ENCODE measurements around the gene ESPL1. TPM values are rescaled to one million over a fixed set of nuclear protein-coding genes. Genes with fewer than 3 reads are reported as not detected.
A peak's percentile ranks its signal among the peaks of the same experiment; 100 is the strongest.

Gene ESPL1
- total RNA-seq (2014; rRNA removed; shearing (Covaris generic)): 11.3 and 12.6 TPM in 2 replicates

DNA sequence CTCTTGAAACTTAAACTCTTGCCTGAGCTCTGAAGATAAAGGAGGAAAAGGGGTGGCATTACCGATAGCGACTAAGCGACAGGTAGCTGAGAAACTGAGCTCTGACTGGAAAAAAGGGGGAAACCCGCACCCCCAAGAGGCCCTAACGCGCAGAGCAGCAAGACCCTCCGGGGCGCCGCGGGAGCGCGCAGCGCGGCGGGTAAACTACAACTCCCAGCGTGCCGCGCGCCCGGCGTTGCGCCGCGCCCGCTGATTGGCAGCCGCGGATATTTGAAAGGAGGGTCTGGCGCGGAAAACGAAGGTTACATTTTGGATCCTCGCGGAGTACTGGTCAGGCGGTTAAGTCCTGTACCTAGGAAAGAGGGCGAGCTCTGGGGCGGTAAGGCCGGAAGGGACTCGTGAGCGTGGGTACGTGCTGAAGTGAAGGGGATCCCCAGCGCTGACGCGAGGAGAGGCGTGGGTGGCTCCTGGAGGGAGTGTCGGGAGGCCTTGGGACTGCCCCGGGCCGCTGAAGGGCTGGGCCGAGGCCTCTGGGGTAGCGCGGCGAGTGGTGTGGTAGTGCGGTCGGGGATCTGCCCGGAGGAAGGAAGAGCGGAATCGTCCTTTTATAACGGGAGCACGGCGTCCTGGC, at the start of gene ESPL1:
TSS of gene ESPL1 (plus strand) at position 301 of the 631 bp plus-strand sequence. CDS start 468 bp downstream, outside the sequence.
- peak; percentile 73 for DNase-seq (ENCODE audit: low read depth)

DNA sequence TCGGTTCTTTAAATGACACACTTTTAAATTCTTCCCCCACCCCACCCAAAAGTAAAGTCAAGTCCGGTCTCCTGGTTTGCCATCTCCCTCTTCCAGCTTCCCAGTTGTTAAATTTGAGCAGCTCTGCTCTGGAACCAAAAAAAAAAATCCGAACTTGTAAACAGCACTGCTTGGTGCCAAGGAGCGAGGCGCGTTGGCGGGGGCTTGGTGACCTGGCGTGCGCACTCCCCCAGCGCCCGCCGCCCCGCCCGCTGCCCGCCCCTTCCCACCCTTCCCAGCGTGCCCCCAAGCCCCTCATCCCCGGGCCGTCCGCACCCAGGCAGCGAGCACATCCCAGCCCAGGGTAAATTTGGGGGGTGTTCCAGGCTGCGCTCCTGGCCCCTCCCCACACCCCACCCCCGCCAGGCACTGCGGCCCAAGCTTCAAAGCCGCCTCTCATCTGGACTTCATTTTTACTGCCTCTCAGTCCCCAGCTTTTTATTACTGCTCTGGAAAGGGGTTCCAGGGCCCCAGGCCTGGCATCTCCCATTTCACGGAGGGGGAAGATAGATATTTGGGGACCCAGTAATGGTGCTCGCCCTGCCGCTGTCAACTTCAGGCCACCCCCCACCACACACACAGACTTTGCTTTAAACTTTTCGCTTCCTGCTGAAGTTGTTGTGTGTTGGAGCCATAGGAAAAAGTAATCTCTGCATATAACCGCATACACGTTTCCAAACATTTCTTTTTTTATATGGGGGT, 49.4 kb upstream of the ESPL1 start:
- no peak for DNase-seq (ENCODE audit: low read depth)

DNA sequence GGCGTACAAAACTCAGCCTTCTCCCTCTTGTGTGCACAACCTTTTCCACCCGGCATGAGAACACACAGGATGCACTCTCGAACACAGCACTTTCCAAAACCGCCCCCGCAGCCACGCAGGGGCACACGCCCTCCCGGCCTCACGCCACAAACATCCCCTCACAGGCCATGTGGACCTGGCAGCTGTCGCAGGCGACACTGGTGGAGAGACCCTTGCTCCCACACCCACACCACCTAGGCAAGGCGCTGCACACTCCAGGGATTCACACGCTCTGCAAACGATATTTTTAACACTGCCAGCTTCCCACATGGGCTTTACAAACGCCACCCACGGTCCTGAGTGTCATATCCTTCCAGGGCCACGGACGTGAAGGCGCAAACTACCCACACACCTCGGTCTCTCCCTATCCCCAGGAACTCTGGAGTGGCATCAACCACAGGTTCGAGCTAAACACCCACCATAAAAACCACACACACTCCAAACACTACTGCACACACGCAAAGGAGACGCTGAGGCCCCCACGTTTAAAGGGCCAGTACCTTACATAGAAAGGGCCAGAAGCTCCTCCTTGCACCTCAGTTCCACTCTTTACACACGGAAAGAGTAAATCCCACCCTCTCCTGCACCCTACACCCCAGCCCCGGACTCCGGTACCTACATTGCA, 48.7 kb upstream of the ESPL1 start:
- DNase-seq (ENCODE audit: low read depth): peak; percentile 70

DNA sequence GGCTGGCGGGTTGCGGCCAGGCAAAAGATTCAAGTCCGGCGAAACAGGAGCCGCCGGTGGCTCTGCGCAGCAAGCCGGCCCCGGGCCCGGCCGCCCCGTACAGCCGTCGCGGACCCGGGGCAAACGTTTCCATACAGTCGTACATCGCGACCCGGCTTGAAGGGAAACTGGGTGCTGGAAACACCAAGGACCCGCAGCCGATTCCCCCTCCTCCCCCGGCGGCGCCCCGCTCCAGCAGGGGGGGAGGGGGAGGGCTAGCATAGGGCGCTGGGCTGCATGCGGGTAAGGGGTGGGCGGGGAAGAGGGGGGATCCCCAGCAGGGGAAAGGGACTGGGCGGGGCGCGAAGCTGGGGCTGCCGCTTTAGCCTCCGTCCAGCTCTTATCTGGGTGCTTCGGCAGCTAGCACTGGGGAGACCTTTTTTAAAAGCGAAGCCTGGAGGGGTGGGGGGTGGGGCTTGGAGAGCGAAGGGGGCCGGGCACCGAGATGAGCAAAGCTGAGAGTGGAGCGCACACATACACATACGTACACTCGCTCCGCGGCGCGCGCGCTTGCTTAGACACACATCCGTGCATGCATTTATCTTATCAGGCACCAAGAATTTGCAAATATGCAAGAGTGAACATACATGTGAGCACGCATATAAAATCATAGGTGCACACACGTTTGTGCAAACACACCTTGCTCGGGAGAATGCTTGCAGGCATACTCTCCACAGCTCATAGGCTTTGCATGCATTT, 48.0 kb upstream of the ESPL1 start:
- peak; percentile 81 for DNase-seq (ENCODE audit: low read depth)

DNA sequence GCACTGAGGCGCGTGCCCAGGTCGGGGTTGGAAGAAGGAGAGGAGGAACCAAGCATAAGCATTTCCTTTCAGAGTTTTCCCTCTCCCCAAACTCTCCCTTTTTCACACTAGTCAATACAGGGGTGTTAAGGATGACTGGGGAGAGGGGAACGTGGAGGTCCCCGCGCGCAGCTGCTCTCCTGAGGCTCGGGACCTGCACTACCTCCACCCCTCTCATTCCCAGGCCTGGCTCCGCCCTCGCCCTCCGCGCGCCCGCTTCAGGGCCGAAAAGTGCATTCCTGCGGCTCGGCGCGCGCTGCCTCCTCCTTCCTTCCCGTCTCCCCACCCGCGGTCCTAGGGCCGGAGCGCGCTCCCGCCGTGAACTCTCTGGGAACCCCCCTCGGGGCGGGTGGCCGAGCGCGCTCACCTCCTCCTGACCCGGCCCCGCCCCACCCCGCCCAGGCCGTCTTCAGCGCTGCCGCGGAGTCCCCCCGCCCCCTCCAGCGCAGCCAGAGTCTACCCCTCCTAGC, 47.4 kb upstream of the ESPL1 start:
- peak; percentile 93 for DNase-seq (ENCODE audit: low read depth)

DNA sequence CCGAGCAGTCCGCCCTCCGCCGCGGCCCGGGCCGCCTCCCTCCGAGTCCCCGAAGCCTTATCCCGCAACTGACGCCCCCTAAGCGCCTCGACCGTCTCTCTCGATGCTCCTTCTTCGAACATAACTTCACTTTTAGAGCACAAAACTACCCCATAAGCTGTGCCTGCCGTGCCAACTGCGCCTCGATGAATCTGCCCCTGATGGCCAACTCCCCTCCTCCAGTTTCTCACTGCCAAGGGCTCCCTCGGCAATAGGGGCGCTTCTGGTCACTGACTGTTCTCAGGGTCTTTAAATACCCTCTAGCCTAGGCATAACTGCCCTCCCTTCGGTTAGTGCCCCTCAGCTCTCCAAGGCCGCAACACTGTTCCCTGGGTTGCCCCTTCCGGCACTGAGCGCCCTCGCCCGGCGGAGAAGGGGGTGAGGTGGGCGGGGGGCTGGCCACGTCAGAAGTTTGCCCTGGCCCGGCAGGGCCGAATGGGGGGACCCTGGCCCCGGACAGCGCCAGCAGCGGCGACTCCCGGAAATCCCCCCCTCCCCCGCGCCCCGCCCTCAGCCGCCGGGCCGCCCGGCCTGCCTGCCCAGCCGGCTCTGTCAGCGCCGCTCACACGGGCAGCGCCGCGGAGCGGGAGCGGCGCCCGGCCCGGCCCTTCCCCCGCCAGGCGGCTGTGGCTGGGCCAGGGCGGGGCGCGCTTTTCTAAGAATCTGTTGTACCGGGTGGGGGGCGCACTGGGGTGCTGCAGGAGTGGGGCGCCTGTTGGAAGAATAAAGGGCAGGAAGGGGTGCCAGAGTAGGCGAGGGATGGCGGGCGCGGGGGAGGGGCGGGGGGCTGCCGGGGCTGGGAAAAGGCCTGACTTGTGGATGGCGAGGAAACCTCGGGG, 46.7 kb upstream of the ESPL1 start:
- DNase-seq (ENCODE audit: low read depth): peak; percentile 59

DNA sequence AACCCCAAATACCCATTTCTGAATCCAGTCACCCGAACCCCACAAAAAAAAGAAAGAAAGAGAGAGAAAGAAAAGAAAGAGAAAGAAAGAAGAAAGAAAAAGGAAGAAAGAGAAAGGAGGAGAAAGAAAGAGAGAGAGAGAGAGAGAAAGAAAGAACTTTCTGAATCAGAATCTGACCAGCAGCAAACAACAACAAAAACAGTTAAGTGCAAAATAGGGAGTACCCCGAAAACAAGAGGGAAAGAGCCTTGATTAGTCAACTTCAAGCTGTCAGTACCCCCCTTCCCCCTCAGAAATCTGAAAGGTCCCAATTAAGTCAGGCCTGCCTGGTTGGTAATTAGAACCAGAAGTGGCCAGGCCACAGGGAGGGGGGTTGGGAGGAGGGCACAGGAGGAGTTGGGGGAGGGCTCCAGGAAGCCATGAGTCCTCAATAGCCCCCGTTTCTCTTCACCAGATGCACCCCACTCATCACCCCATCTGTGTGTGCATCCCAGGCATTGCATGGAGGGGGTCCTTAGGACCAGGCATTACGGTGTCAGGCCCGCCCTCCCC, 45.9 kb upstream of the ESPL1 start:
- DNase-seq (ENCODE audit: low read depth): peak; percentile 46

DNA sequence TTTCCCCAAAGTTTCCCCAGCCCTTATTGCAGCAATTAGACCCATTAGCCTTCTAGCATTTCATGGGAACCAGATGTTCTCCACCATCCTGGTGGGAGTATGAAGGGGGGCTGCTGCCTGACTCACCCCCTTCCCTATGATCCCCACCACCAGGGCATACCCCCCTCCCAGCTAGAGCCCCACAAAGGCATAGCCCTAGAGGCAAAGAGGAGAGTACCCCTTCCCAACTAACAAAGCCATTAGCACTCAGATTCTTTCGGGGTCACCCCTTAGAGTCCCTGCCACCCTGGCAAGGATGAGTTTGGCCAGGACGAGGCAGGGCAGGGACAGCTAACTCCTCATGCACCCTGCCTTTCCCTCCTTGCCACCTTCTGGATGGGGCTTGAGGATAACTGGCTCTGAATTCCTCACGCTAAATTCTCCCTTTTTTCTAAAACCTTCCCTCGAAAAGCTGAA, 45.3 kb upstream of the ESPL1 start:
- DNase-seq (ENCODE audit: low read depth): no peak

DNA sequence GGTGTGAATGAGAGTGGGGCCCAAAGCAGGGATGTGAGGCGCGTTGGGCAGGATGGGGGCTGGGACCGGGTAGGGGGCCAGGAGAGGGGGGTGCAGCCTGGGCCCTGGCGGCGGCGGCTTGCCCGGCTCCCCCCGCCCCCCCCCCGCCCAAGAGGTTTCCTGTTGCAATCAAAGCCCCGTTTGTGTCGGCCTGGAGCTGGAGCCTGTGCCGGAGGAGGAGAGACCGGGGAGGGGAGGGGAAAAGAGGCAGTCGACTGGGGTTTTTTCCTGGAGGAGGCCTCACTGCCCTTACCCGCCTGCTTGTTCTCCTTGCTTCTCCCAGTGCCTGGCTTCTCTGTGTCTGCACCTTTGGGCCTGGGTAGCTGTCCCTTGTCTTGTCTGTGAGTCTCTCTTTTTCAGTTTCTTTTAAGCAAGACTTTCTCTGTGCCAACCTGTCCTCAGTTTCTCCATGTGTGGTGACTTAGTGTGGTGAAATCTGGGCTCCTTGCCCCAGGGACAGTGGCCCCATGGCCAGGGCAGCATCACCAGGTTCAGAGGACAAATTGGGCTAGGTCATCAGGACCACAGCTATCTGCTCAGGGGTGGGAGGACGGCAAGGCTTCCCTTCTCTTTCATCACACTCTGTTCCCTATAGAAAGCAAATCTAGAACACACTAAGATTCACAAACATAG, 44.6 kb upstream of the ESPL1 start:
- peak; percentile 49 for DNase-seq (ENCODE audit: low read depth)

DNA sequence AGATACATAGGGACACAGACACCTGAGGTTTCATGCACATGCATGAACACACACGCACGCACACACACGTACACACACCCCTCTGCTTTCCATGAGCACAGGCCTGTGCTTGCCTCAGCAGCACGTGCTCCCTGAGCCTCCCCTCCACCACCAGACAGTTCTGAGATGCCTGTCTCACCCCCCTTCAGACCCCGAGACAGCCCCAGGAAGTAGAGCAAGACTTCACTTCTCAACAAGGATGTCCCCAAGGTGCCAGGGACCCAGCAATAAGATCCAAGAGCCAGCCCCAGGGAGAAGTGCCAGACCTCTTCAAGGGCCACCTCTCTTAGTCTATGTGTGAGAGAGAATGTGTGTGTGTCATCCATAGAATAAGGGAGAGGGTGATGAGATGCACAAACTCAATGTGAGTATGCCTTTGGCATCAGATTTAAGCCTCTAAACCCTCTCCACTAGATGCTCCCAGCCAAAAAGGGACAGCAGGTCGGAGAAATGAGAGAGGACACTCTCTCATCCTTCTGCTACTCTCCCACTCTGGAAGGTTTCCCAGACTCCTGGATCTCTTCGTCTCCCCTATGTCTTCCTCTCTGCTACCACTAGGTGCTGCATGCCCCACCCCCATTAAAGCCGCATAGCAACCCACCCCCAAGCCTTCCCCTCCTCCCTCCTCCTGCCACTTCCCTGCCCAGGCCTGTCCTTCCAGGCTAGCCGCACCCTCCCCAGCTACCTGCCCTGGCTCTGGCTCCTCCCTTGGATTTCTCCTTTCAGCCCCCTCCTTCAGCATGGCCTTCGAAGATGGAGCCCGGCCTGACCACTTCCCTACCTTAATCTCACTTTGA, 43.8 kb upstream of the ESPL1 start:
- no peak for DNase-seq (ENCODE audit: low read depth)

DNA sequence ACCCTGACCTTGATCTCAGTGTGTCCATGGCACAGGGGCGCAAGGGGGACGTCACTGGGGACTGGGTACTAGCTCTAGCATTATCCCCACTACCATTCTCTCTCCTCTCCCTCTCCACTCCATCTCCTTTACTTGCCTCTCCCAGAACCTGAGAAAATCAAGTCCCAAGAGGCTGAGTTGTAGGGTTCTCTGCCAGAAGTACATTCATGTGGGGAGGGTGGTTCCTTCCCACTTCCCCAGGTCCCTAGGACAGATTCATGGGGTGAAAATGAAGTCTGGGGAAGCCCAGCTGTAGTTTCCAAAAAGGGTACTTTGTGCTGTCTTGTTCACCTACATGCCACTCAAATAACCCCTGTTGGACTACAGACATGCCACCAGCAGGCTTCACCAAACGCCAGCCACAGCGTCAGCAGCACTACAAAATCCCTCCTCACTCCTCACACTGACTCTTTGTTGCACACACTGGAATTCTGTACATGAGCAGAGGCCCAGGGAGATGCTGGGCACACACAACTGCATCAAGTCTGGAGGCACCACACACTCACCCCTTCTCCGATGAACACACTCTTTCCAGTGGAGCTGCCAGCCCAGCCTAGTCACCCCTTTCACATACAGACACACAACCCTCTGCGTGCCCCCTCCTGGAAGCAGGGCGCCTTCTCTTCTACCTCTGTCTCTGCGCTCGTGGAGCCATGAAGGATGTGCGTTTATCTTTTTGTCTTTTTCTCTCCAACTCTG, 43.0 kb upstream of the ESPL1 start:
- no peak for DNase-seq (ENCODE audit: low read depth)

DNA sequence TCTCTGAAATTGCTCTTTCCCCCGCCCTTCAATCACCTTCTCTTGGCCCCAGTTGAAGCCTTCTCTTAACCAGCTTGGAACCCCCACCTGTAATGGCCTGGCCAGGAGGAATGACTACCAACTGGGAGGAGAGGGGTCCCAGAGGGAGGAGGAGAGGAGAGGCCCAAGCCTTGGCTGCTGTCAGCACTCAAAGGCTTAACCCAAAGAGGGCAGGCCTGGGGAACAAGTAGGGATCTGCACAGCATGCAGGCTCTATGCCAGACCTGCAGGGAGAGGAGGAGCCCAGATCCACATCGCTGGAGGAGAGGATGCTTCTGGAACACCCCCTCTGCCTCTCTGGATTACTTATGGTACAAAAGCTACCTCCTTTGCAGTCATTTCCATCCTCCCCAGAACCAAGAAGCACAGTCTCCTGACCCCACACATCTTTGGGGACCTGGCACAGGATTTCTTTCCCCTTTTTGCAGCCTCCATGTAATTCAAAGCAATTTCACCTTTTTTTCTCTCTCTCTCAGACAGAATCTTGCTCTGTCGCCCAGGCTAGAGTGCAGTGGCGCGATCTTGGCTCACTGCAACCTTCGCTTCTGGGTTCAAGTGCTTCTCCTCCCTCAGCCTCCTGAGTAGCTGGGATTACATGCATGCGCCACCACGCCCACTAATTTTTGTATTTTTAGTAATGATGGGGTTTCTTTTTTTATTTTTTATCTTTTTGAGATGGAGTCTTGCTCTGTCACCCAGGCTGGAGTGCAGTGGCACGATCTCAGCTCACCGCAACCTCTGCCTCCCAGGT, 42.3 kb upstream of the ESPL1 start:
- no peak for DNase-seq (ENCODE audit: low read depth)

DNA sequence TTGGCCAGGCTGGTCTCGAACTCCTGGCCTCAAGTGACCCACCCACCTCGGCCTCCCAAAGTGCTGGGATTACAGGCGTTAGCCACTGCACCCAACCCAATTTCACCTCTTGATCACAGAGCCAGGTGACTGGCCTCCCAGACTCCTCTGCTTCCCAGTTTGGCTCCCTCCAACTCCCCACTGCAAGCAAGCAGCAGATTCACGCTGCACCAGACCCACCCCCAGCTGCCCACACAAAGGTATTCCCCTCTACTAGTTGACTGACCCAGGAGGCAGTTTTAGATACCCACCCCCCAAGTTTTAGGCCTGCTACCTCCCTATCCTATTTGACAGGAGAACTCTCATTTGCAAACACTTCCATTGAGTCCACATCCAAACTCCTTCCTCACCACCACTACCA, 41.3 kb upstream of the ESPL1 start:
- DNase-seq (ENCODE audit: low read depth): no peak

DNA sequence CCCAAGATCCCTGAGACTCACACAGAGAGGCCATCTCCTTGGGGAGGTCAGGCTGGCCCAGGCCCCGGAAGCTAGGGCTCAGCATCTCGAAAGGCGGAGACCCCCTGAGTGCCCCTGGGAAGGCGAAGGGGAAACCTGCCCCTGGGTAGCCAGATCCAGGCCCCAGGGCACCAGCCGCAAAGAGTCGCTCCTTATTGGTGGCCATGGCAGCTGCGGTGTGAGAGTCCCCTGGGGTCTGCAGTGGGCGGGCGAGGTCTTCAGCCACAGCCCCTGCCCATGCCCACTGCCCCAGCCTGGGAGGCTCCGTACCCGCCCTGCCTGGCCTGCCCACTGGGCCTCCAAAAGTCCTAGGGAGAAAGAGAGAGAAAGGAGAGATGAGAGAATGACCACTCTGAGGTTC, 40.8 kb upstream of the ESPL1 start:
- DNase-seq (ENCODE audit: low read depth): no peak

DNA sequence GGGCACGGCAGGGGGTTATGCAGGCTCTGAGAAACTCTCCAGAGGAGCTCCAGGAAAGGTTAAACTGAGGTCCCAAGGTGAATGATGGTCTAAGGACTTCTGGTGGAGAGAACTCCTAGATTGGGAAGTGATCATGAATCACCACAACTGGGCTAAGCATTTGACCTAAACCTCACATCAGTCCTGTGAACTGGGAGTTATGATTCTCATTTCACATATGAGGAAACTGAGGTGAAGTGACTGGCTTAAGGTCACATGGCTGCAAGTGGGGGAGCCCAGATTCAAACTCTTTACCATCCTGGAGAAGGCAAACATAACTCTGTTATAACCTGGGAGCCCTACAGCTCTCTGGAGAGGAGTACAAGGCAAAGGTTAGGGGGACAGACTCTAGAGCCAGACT, 40.3 kb upstream of the ESPL1 start:
- no peak for DNase-seq (ENCODE audit: low read depth)

DNA sequence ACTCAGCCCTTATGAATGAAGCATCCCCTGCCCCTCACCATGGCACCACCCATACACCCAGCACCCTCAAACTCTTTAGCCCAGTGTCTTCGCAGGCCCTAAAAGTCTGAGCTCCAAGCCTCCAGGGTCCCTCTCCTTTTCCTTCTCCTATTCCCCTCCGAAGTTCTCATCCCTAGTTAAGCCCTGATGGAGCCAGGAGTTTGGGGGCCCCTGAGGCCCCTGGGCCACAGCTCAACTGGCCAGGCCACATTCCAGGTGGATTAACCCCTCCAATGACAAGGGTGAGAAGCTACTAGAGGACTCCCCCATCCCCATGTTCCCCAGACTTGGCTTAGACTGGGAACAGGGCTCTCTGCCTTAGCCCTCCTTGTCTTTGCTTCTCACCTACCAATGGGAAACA, 38.6 kb upstream of the ESPL1 start:
- no peak for DNase-seq (ENCODE audit: low read depth)

DNA sequence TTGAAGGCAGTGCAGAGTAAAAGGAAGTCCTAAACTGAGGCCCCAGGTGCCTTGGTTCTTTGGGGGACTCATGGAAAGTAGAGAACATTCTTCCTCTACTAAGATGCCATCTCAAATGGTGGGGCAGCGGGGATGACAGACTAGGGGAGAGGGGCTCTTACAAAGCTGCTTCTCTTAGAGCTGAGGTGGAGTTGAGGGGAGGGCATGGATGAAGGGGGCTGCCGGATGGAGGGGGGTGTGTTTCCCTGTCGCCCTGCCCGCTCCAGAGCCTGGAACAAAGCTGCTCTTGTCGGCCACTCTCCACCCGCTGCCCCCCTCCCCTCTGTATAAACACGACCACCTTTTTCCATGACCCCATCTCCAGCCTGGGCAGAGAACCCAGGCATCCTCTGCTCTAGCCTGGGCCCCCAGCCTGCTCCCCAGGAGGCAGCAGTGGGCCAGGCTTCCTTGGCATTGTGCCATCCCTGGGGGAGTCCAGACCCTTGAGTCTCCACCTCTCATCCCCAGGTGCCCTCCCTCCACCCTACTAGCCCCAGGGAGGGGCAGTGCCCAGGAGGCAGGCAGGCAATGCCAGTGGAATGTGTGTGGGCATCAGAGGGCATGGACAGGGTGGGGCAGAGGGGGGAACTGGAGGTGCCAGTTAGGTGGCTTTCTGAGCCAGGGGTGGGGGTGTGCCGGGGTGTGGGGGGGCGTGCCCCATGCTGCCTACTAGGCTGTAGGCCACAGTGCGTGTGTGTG, 37.8 kb upstream of the ESPL1 start:
- DNase-seq (ENCODE audit: low read depth): no peak

Measured in RPMI7951 (cell line).